HG02840 (cell line): ENCODE results near the gene MXRA8.

Experiments
- ATAC-seq: cut with Tn5 transposase; IDR thresholded peaks from one replicate; pipeline ENCODE4 v1.9.1; 2021; ENCODE audit warnings: mild to moderate bottlenecking, moderate library complexity, moderate number of reproducible peaks; ENCODE audit not compliant: unreplicated experiment, low FRiP score

Gene MXRA8

GRCh38 chr1:1309251-1310108, 48.9 kb downstream of the MXRA8 start:
- no peak for ATAC-seq

GRCh38 chr1:1308756-1309250, 49.6 kb downstream of the MXRA8 start:
- ATAC-seq: no peak

GRCh38 chr1:1307923-1308755, 50.2 kb downstream of the MXRA8 start, which contains the start of the genes ACAP3 and PUSL1:
ACAP3 (minus strand) TSS chr1:1307930; CDS start chr1:1307815, 115 bp downstream.
PUSL1 (plus strand) TSS chr1:1308597; CDS start chr1:1308644, 47 bp downstream.
- peak; percentile 60 for ATAC-seq

GRCh38 chr1:1307261-1307922, 51.0 kb downstream of the MXRA8 start:
- ATAC-seq: peak; percentile 13

GRCh38 chr1:1306661-1307260, 51.6 kb downstream of the MXRA8 start:
- no peak for ATAC-seq

- no peak for ATAC-seq
Observed at GRCh38 chr1:1306070-1306660, 52.2 kb downstream of the MXRA8 start.

GRCh38 chr1:1305300-1306069, 52.9 kb downstream of the MXRA8 start:
- ATAC-seq: no peak

- ATAC-seq: no peak
Observed at GRCh38 chr1:1304331-1305299, 53.7 kb downstream of the MXRA8 start.

GRCh38 chr1:1303736-1304135, 54.6 kb downstream of the MXRA8 start:
- ATAC-seq: no peak

- no peak for ATAC-seq
Observed at GRCh38 chr1:1302951-1303509, 55.3 kb downstream of the MXRA8 start.
